Neural cell (in vitro differentiated cells): ENCODE results near the gene NUP50. TPM values are rescaled to one million over a fixed set of nuclear protein-coding genes. Genes with fewer than 3 reads are reported as not detected.

Experiments used
- polyA plus RNA-seq: library from polyadenylated mRNA; depleted of rRNA; stranded (reverse); fragments of >200 nt; gene quantifications from 2 replicates; pipeline ENCODE4 v1.2.3, GENCODE V29; 2014
- small RNA-seq, 3 experiments: library from RNA; depleted of rRNA; stranded (forward); fragments of <200 nt; gene quantifications; one replicate each; pipeline ENCODE3, GENCODE V24; 2012

The NUP50 gene
- polyA plus RNA-seq, 1 donor from 2014 or later: 38.7 TPM

Small RNAs within 50 kb of the gene (small RNA-seq; reads per million reads assigned to genes)
- 14.3 to 34.6 (median 26.8) reads per million in 3 experiments for gene MIR1249

Other genes with a start within 250 kb of the NUP50 start
- 49.5 and 56.4 TPM in 2 replicates for gene PHF21B, start 153.9 kb upstream of the NUP50 start, polyA plus RNA-seq
- gene KIAA0930, start 77.0 kb downstream of the NUP50 start, polyA plus RNA-seq: 83.5 and 129 TPM in 2 replicates
- not detected in 2 replicates for gene UPK3A, start 121.0 kb downstream of the NUP50 start, polyA plus RNA-seq
- gene FAM118A, start 146.0 kb downstream of the NUP50 start, polyA plus RNA-seq: 8.6 and 9.6 TPM in 2 replicates
- not detected in 2 replicates for gene SMC1B, start 249.7 kb downstream of the NUP50 start, polyA plus RNA-seq
- gene RIBC2, start 249.8 kb downstream of the NUP50 start, polyA plus RNA-seq: not detected in 2 replicates